RWPE2 (cell line): ENCODE results near the gene CSNK1D.

Experiments
- ATAC-seq: fragments of 200-7000 bp; cut with Tn5 transposase; 3 replicates; pipeline ENCODE4 v1.9.1; 2021; ENCODE audit warnings: low read depth
- DNase-seq: peaks from one replicate; pipeline ENCODE4 v3.0.0-alpha.2; 2020; ENCODE audit warnings: low spot score
- H3K27ac ChIP-seq: fragments of 450-650 bp; 2 replicates; pipeline ENCODE4 v1.5.1; 2017; ENCODE audit warnings: mild to moderate bottlenecking; ENCODE audit not compliant: poor library complexity, severe bottlenecking
- H3K27me3 ChIP-seq: fragments of 250-450 bp; sonication (Bioruptor Pico); 2 replicates; pipeline ENCODE4 v1.5.1; 2021; ENCODE audit warnings: mild to moderate bottlenecking, moderate library complexity; ENCODE audit not compliant: insufficient read depth, poor library complexity, severe bottlenecking
- H3K36me3 ChIP-seq: fragments of 250-450 bp; sonication (Bioruptor Pico); 2 replicates; pipeline ENCODE4 v1.5.1; 2020; ENCODE audit warnings: low read depth, mild to moderate bottlenecking, moderate library complexity
- H3K4me1 ChIP-seq: fragments of 250-450 bp; sonication (Bioruptor Pico); 2 replicates; pipeline ENCODE4 v1.5.1; 2021; ENCODE audit warnings: mild to moderate bottlenecking, moderate library complexity; ENCODE audit not compliant: insufficient read depth, poor library complexity, severe bottlenecking
- H3K4me3 ChIP-seq: fragments of 250-450 bp; sonication (Bioruptor Pico); 2 replicates; pipeline ENCODE4 v1.5.1; 2021; ENCODE audit warnings: mild to moderate bottlenecking, moderate library complexity; ENCODE audit not compliant: severe bottlenecking
- H3K9me3 ChIP-seq: fragments of 250-450 bp; sonication (Bioruptor Pico); 2 replicates; pipeline ENCODE4 v1.5.1; 2021; ENCODE audit warnings: mild to moderate bottlenecking, moderate library complexity; ENCODE audit not compliant: severe bottlenecking
- CTCF ChIP-seq: fragments of 450-650 bp; IDR thresholded peaks from one replicate; pipeline ENCODE4 v1.5.1; 2017; ENCODE audit warnings: mild to moderate bottlenecking, moderate library complexity; ENCODE audit not compliant: poor library complexity, severe bottlenecking

The CSNK1D gene

GRCh38 chr17:82200135-82200534 lies 73.4 kb downstream of the CSNK1D start:
- Histone ChIP-seq H3K36me3 (peaks cover 47% of the 10 kb centered on the region), H3K4me1 (peaks cover 8% of the 10 kb centered on the region), H3K27ac (no peak overlapping the region), H3K4me3 (no peak overlapping the region), H3K27me3 (no peaks in the 10 kb centered on the region), H3K9me3 (no peaks in the 10 kb centered on the region)
- no peak for ATAC-seq
- no peak for DNase-seq
- TF ChIP-seq CTCF, result no peak

- Histone ChIP-seq H3K27me3 (no peaks in the 10 kb centered on the region), H3K36me3 (peaks cover 51% of the 10 kb centered on the region), H3K9me3 (no peaks in the 10 kb centered on the region), H3K27ac (no peak overlapping the region), H3K4me3 (no peak overlapping the region), H3K4me1 (peaks cover 2% of the 10 kb centered on the region)
- no peak for TF ChIP-seq CTCF
- ATAC-seq, result no peak
- DNase-seq, result no peak
These were observed 74.0 kb downstream of the CSNK1D start for GRCh38 chr17:82199496-82199895.

GRCh38 chr17:82198092-82198491 lies 75.4 kb downstream of the CSNK1D start:
- ATAC-seq (no peak), DNase-seq (no peak)
- no peaks in the 10 kb centered on the region for H3K4me1 ChIP-seq
- no peak overlapping the region for H3K4me3 ChIP-seq
- peaks cover 64% of the 10 kb centered on the region for H3K36me3 ChIP-seq
- TF ChIP-seq CTCF, result no peak
- no peaks in the 10 kb centered on the region for H3K9me3 ChIP-seq
- no peak overlapping the region for H3K27ac ChIP-seq
- no peaks in the 10 kb centered on the region for H3K27me3 ChIP-seq

GRCh38 chr17:82195675-82196672 lies 77.5 kb downstream of the CSNK1D start:
- Histone ChIP-seq H3K36me3 (peaks cover 64% of the 10 kb centered on the region), H3K27me3 (no peaks in the 10 kb centered on the region), H3K9me3 (no peaks in the 10 kb centered on the region), H3K4me1 (no peaks in the 10 kb centered on the region), H3K4me3 (no peak overlapping the region), H3K27ac (no peak overlapping the region)
- DNase-seq, result no peak
- no peak for TF ChIP-seq CTCF
- ATAC-seq, result no peak

- no peak for ATAC-seq
- Histone ChIP-seq H3K27ac (no peak overlapping the region), H3K4me3 (no peak overlapping the region), H3K36me3 (peaks cover 52% of the 10 kb centered on the region), H3K4me1 (no peaks in the 10 kb centered on the region), H3K9me3 (no peaks in the 10 kb centered on the region), H3K27me3 (no peaks in the 10 kb centered on the region)
- no peak for DNase-seq
- no peak for TF ChIP-seq CTCF
These were observed 78.7 kb downstream of the CSNK1D start for GRCh38 chr17:82194765-82195164.
